C1 segment of cervical spinal cord (tissue), 14 donors: ENCODE data around the gene GAD2.
"Not testable (repeated sequence)": the region's sequence is repeated elsewhere in the genome, so short reads cannot be mapped to it uniquely, and the experiment has no call there.

Experiments used
- DNase-seq, 14 donors: peaks; one replicate each; lab custom pipeline; 2025; lab: John Stamatoyannopoulos, UW

The GAD2 gene

DNA sequence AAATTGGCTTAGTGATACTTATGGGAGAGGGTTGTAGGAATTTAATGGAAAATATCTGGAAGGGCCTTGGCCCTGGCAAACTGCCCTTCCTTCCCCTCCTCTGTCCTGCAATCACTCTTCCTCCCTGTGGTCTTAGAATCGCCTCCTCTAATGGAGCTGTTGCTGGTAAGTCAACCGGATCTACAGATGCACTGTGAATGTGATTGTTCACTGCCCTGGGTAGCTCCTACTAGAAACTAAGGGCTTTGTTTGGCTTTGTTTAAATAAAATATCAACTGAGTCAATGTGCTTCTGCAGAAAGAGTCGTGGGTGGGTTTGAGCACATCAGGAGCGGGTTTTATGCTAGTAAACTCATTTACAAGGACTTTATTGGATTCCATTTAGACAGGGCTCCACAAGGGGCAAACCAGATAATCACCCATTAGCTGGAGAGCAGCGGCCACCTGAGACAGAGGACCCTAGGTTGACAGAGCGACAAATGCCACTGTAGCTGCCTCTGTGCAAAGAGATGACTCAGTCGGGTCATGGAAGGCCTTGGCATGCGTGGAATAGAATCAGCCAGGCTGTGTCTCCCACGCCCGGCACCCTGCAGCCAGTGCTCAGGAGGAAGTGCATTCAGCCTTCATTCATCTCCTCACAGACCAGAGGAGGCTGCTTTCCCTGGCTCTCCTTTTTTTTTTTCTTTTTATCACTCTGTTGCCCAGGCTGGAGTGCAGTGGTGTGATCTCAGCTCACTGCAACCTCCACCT is 97.9 kb downstream of the GAD2 start:
- no peak for DNase-seq

DNA sequence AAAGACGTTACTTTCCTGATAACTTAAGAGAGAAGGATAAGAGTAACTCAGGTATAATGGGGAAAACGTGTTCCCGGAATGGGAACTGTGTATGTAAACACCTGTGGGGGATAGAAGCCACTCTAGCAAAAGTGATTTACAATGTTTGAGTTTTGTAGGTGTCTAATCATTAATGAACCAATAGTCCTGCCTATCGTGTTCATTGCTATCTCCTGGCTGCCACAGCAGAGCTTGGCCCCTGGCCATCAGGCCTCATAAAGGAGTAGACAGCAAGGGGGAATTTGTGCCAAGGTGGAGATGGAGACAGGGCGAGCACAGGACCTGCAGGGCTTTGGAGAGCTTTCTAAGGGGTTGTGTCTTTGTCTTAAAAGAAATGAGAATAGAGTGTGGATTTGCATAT is 102.1 kb downstream of the GAD2 start:
- DNase-seq, result no peak

GRCh38 chr10:26323219-26323618 is 106.6 kb downstream of the GAD2 start:
- no peak for DNase-seq

DNA sequence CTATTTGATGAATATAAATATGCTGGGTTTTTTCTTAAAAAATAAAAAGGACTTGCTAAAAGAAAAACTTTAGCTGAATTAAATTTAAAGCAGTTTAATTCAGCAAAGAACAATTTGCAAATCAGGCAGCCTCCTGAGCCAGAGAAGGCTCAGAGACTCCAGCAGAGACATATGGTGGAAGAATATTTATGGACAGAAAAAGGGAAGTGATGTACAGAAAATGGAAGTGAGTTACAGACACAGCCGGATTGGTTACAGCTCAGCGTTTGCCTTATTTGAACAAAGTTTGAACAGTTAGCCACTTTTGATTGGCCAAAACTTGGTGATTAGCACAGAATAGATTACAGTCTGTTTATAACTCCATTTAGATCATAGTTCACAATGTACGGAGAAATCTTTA is 110.3 kb downstream of the GAD2 start:
- DNase-seq, result no peak

GRCh38 chr10:26327811-26328210 is 111.2 kb downstream of the GAD2 start:
- no peak for DNase-seq

GRCh38 chr10:26331371-26331770 is 114.8 kb downstream of the GAD2 start:
- DNase-seq, result no peak

DNA sequence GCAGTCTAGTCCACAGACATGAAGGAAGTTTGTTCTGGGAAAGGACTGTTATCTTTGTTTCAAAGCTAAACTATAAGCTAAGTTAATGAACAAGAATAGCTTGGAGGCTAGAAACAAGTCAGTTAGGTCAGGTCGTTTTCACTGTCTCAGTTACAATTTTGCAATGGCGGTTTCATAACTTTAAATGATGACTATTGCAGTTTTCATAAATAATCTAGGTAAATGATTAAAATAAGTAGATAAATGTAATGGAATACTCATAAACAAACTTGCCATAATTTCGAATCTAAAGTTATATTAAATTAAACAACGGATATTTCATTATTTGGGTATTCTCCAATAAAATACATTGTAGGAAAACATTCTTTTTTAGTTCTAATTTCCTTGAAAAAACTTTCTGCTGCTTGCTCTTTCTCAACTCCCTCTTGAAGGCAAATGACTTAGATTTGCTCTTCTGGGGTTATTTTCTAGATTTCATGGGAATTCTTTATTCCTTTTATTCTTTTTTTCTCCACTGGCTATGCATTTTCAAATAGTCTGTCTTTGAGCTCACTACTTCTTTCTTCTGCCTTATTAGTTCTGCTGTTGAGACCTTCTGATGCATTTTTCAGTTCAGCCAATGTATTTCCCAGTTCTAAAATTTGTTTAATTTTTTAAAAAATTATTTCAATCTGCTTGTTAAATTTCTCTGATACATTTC is 117.8 kb downstream of the GAD2 start:
- no peak for DNase-seq

DNA sequence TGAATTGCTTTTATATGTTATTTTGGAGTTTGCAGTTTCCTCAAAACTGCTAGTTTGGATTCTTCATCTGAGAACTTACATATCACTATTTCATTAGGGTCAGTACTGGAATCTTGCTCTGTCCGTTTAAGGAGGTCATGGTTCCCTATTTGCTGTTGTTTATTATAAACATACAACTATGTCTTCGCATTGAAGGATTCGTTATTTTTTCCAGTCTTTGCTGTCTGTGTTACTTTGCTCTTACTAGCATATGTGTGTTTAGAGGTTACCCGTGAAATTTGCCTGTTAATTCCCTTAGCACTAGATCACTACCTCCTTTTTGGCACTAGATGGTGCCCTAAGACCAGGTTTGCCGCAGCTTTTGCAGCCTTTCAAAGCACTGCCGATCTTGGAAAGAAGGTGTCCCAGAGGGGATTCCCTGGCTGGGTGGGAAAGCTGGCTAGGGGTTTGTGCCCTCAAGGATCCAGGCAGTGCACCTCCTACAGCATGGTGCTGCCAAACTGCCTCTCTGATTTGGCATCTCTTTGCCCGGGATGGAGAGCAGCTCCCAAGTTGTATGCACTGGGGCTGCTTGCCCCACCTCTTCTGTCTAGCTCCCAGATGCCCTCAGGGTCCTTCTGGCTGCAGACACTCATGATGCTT is 118.5 kb downstream of the GAD2 start:
- peak in 6 of 14 donors; percentile 1 to 29 (median 16) for DNase-seq

- DNase-seq, result no peak
Observed at GRCh38 chr10:26335574-26336093, 119.1 kb downstream of the GAD2 start.

DNA sequence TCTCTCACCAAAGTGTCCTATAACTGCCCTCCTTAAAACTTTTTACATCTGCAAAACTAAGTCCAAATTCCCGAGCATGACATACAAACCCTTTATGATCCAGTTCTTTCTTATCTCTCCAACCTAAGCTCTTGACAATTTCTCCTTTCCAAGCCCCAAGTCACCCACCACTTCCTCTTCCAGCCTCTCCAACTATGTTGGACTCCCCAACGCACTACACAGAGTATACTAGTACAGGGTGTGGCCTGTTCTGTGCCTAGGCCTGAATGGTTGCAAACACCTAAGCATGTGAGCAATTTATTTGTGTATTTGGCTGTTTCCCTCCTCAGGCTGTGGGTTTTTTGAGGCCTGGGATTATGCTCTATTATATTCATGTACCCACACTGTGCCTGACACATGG is 120.4 kb downstream of the GAD2 start:
- no peak for DNase-seq

DNA sequence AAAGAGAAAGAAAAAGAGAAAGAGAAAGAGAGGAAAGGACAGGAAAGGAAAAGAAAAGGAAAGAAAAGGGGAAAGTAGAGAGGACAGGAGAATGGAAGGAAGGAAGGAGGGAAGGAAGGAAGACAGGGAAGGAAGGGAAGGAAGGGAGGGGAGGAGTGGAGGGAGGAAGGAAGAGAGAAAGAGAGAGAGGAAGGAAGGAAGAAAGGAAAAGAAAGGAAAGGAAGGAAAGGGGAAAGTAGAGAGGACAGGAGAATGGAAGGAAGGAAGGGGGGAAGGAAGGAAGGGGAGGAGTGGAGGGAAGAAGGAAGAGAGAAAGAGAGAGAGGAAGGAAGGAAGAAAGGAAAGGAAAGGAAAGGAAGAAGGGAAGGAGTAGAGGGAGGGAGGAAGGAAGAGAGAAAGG is 125.1 kb downstream of the GAD2 start:
- no peak for DNase-seq

DNA sequence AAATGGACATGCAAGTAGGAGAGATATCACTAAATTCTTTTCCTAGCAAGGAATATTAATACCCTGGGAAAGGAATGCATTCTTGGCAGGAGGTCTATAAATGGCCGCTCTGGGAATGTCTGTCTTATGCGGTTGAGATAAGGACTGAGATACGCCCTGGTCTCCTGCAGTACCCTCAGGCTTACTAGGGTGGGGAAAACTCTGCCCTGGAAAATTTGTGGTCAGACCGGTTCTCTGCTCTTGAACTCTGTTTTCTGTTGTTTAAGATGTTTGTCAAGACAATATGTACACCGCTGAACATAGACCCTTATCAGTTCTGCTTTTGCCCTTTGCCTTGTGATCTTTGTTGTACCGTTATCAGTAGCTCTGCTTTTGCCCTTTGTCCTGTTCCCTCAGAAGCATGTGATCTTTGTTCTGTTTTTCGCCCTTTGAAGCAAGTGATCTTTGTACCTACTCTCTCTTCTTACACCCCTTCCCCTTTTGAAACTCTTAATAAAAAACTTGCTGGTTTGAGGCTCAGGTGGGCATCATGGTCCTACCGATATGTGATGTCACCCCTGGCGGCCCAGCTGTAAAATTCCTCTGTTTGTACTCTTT is 132.3 kb downstream of the GAD2 start:
- DNase-seq, result not testable (repeated sequence)
